NCI-H748 treated with DMSO at 0.1 percent for 48 hours (cell line): ENCODE data around the gene IL15.
"Not testable (repeated sequence)": the region's sequence is repeated elsewhere in the genome, so short reads cannot be mapped to it uniquely, and the experiment has no call there.

Experiments used
- DNase-seq: peaks from one replicate; lab custom pipeline; 2025; lab: John Stamatoyannopoulos, UW

IL15 gene

DNA sequence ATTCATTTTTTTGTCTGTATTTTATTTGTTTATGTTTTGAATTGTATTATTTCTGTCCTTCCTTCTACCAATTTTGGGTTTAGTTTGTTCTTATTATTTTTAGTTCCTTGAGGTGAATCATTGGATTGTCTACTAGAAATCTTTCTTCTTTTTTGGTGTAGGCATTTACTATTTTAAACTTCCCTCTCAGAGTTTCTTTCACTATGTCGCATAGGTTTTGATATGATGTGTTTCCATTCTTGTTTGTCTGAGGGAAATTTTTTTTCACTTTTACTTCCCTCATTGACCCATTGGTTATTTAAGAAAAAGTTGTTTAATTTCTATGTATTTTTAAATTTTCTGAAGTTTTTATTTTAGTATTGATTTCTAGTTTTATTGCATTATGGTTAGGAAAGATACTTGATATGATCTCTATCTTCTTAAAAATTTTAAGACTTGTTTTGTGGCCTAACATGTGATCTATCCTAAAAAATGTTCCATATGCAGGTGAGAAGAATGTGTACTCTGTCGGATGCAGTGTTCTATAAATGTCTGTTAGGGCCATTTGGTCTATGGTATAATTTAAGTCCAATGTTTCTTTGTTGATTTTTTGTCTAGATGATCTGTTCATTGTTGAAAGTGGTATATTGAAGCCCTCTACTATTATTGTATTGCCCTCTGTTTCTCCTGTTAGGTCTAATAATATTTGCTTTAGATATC is 68.8 kb downstream of the IL15 start:
- no peak for DNase-seq

DNA sequence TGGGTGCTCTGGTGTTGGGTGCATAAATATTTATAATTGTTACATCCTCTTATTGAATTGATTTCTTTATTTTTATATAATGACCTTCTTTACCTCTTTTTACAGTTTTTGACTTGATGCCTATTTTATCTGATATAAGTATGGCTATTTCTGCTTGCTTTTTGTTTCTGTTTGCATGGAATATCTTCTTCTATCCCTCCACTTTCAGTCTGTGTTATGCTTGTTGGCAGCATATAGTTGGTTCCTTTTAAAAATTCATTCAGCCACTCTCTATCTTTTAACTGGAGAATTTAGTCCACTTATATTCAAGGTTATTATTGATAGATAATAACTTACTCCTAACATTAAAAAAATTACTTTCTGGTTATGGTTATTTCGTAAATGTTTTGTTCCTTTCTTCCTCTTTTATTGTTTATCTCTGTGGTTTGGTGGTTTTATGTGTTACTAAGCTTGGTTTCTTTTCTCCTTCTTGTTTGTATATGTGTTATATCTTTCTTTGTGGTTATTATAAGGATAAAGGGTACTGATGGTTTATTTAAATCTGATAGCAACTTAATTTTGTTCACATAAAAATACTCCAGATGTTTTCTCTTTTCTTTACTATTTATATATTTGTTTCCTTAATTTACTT is 69.5 kb downstream of the IL15 start:
- no peak for DNase-seq

DNA sequence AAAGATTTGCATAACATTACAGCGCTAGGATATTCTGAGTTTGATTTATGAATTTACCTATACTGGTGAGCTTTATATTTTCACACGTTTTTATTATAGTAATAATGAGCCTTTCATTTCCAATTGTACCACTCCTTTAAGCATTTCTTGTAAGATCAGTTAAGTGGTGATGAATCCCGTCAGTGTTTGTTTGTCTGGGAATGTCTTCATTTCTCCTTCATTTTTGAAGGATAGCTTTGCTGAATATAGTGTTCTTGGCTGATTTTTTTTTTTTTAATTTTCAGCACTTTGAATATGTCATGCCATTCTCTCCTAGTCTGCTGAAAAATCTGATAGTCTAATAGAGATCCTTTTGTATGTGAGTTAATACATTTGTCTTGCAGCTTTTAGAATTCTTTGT is 70.1 kb downstream of the IL15 start:
- no peak for DNase-seq

DNA sequence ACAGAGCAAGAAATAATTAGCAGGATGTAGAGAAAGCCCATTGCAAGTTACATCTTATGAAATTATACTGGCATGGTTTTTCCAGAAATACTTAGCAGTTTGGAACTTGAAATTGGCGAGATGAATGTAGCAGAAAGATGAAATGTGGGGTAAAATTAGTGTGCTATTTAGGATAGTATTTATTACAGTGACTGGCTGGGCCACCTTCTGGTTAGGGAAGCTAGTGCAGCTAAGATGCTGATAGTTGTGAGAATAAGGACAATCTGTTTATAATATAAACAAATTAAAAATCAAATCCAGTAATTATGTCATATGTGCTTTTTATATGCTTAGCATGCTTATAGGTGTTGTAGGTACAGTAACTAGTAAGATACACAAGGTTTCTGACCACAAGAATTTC is 74.8 kb downstream of the IL15 start:
- DNase-seq, result no peak

DNA sequence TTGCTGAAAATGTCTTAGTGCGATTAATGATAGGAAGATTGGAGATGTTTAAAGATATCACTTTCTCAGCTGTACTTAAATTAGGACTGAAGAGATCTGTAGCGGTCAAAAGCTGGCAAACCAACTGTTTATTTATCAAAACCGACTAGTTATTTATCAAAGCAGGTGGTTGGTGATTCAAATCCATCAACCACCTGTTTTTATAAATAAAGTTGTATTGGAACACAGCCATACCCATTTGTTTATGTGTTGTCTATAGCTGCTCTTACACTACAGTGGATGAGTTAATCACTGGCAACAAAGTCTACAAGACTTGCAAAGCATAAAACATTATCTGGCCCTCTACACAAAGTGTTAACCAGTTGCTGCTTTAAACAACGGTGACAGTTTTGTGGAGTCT is 76.8 kb downstream of the IL15 start:
- no peak for DNase-seq

DNA sequence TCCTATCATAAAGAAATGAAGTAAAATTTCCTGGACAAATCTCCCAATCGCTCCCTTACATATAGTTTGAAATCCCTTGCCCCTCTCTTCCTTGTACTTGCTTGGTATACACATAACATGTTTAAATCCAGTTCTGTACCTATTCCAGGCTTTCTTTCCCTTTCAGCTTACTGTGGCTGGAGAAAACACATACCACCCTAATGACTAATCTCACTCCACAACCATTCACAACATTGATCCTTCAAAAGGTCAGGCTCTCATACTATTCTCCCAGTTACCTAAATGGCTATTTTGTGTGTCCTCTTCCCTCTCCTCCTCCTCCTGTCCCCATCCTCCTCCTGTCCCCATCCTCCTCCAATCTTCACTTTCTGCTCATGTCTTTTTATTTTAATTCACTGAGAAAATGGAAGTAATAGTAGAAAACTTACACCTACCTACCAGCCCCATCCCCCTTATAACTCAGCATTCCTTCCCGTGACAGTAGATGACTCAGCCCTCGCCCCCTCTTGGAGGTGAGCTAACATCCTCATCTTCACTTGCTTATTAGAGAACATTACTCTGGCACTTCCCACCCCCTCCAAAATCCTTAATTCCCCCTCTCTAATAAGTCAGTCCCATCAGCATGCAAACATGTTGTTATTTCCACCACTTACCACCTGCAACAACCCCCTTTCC is 77.5 kb downstream of the IL15 start:
- DNase-seq, result no peak

DNA sequence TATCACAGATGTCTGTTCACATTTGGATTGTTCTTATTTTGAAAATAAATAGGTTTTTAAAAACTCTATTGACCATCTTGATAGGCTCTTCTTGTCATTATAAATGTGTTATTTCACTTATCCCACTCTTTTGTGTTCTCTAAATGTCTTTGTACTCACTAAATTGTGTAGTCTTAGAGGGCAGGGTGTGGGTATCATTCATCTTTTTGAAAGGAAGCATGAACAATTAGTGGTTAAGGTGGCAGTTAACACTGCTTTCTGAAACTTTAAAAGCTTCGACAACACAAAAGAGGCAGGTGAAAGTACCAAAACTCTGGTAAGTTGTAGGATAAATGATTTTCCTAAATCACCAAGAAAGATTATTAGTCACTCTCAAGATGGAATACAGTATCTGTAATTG is 83.2 kb downstream of the IL15 start:
- no peak for DNase-seq

DNA sequence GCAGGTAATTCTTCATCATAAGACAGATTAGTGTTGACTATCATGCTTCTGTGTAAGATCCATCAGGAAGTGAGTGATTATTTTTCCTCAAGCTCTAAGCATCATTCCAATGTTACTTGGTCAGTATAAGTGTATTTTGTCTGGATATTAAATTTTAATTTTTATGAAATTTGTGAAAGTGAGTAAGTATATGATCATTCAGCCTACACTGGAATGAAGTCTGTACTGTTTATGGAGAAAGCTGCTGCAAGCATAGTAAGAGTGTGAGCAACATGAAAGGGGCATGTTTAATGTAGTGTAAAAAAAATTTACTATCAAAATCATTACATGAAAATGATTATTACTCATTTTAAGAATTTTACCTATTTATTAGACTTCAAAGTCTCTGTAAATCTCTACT is 84.8 kb downstream of the IL15 start:
- no peak for DNase-seq

DNA sequence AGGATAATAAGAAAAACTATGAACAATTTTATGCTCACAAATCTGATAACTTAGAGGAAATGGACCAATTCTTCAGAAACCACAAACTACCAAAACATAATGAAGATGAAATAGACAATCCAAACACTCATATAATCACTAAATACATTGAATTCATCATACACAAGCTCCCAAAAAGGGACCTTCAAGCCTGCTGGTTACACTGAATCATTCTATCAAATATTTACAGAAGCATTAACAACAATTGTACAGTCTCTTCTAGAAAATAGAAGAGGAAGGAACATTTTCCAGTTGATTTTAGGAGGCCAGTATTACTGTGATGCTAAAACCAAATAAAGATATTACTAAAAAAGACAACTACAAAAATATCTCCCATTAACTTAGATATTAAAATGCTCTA is 88.3 kb downstream of the IL15 start:
- DNase-seq, result peak; percentile 10

DNA sequence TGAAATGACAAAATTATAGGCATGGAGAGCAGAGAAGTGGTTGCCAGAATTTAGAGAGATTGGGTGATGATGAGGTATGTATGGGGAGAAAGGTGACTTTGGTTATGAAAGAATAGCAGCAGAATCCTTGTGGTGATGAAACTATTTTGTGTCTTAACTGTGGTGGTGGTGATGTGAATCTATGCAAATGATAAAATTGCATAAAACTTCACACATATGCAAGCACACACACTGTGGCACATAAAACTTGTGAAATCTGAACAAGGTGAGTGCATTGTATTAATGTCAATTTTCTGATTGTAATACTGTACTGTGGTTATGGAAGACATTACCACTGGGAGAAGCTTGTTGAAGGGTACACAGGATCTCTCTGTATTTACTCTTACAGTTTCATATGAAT is 91.0 kb downstream of the IL15 start:
- DNase-seq, result no peak

DNA sequence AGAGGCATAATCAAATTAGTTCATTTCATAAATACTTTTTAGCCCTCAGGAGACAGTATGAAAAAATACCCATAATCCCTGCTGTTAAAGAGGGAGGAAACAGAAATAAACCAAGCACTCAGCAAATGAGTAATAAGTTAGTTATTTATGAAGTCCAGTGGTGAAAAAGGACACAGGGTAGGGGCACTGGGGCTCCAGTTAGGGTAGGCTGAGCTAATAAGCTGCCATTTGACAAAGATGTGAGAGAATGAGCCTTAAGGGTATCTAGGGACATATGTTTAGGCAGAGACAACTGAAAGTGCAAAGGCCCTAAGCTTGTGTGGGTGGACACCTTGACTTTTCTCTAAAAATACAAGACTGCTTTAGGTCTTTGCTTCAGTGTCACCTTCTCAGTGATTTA is 94.4 kb downstream of the IL15 start:
- DNase-seq, result no peak

DNA sequence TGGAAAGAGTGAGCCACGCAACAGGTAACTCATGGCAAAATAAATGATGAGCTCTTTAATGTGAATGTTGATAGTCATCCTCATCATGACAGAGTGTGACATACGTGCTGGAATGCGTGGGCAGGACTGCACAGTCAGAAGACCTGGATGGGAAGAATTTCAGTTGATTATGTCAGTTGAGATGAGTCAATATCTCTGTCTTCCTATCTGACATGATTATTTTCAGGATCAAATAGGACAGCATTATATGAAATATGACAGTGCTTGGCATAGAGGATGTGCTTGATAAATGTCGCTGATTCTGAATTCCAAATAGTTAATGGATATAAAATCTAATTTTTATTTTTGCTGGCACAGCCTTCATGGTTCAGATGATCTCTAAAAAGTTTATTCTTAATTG is 95.1 kb downstream of the IL15 start:
- DNase-seq, result no peak

DNA sequence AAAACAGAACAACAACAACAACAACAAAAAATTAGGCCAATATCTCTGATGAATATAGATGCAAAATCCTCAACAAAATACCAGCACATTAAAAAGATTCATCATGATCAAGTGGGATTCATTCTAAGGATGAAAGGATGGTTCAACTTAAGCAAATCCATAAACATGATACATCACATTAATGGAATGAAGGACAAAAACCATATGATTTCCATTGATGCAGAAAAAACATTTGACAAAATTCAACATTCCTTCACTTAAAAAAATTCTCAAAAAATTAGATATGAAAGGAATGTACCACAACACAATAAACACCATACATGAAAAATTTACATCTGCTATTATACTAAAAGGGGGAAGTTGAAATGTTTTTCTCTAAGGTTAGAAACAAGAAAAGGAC is 103.3 kb downstream of the IL15 start:
- no peak for DNase-seq

DNA sequence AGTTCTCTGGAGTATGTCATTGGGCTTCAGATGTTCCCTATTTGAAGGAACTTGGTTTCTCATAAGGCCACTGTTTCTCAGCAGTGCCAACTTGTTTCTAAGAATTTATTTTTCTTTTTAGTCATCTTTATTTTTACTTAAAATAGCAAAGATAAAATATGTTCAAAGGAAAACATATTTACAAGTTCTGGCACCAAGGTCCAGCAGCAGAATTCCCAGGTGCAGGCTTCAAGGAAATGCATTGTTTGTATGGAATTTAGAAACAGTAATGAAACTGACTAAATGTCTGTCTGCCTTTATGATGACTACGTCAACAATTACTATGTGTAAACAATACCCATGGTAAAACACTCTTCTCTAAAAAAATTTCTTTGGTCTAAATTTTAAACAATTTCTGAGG is 109.6 kb downstream of the IL15 start:
- no peak for DNase-seq

DNA sequence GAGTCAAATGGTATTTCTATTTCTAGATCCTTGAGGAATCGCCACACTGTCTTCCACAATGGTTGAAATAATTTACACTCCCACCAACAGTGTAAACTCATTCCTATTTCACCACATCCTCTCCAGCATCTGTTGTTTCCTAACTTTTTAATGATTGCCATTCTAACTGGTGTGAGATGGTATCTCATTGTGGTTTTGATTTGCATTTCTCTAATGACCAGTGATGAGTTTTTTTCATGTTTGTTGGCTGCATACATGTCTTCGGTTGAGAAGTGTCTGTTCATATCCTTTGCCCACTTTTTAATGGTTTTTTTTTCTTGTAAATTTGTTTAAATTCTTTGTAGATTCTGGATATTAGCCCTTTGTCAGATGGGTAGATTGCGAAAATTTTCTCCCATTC is 115.4 kb downstream of the IL15 start:
- not testable (repeated sequence) for DNase-seq

DNA sequence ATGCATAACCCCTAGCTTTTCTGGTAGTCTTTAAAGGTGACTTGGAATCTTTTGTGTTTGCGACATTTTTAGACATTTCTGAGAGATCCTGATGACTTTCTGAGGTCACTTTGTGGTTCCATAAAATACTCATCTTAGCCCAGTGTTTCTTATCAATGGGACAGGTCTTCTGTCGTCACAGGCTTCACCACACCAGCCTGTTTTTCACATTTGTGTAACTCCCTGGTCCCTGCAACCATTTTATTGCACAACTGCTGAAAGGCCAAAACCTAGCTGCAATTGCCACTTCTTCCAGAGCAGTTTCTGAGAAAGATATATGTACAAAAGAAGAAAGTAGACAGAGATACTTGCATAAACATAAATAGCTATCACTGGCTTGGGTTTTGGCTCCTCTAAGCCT is 120.9 kb downstream of the IL15 start:
- no peak for DNase-seq

DNA sequence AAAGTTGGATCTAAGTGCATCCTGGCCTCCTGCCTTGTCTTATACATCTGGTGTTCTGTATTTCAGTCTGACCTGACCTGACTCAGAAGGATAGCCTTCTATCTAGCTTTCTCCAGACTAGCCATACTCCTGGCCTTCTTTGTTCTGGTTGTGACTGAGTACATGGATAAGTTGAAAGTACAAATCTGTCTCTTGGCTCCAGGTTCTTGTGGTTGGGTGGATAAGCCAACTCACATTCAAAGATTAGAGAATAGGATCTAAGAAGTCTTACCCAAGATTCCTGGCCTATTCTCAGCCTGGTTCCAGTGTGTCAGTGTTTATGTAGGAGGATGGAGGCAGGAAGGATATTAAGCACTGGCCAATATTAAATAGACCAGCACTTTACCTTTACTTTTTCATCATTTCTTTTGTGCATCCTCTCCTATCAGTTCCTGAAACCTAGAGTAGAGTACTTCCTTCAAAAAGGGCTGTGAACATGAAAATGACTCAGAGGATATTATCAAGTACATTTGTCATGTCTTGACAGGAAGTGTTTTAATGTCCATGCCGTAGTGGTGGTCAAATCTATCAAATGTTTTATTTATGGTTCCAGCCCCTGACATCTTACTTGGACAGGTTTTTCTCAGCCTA is 123.5 kb downstream of the IL15 start:
- no peak for DNase-seq

DNA sequence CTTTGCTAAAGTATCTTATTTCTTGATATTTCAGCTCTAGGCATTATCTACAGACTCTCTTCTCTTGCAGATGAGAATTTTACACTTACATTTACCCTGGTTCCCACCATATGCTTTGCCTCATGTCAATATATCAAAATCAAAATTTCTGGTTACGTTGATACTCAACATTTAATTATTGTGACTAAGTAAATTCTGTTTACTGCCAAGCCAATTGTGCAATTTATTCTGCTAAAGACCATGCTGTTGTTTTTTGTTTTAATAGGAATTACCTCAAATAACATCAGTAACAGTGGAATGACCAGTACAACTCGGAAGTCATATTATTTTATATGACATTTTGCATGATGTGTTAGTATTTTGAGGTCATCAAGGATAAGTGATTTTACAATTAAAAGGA is 125.5 kb downstream of the IL15 start:
- DNase-seq, result no peak

DNA sequence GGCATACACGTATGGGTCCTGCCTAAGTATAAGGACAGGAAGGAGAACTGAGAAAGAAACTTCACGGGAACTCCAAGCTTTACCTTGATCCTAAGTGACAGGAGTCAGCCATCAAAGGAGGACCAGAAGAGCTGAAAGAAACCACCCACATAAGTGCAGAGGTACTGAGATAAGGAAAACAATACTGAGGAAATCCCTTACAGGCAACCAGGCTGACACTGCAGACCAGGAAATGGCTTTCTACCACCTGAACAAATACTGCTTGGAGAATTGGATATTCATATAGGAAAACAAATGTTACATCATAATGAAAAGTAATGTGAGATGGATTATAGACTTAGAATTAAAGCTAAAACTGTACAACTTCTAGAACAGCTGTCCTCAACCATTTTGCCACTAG is 127.0 kb downstream of the IL15 start:
- no peak for DNase-seq

DNA sequence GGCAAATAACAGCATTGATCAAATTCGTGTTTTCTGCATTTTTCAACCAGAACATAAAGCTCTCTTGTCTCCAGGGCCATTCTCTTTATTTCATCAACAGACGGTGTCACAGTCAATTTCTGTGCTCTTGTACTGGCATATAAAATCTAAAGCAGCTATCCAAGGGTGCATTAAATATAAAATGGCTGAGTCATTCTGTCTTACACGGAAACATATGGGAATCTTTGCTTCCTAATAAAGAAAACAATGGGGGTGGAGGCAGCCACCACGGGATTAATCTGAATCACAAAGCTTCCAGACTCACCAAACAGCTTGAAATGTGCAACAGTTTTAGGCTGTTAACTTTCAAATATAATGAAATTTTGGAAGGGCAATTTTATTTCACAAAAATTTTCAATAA is 132.6 kb downstream of the IL15 start:
- DNase-seq, result no peak

DNA sequence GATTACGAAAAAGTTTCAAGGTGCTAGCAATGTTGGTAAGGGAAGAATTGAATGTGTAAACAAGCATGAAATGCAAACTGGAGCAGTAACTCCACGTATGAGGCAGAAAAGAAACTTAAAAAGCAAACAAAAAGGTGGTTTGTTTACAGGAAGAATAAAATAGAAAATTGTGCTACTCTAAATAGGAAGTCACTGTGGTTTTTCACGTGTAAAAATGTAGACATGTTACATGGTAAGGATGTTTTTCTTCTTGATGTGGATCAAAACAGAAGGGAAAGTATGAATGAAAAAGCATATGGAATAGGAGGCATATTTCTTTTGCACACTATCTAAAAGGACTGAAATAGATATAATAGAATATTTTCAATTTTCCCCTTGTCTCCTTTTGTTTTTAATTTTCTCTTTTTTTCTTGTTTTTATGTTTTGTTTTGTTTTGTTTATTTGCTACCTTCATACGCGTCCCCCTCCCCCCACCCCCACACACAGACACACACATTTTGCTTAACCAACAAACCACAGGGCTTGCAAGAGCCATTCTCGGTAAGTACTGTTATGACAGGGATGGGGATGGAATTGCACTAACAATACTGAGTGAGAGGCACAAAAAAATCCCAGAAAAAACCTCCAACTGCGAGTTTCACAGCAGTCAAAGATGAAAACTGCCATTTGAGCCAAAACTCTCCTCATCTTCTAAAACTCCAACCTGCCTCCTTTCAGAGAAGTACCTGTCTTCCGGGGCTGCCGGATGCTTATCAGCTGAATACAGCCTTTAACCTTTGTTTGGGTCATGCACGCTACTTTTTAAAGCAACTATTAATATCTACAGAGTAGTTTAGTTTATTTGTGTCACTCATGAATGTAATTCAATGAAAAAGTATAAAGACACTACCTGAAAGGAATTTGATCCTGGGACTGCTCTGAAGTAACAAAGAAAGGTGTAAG is 135.8 kb downstream of the IL15 start:
- no peak for DNase-seq

DNA sequence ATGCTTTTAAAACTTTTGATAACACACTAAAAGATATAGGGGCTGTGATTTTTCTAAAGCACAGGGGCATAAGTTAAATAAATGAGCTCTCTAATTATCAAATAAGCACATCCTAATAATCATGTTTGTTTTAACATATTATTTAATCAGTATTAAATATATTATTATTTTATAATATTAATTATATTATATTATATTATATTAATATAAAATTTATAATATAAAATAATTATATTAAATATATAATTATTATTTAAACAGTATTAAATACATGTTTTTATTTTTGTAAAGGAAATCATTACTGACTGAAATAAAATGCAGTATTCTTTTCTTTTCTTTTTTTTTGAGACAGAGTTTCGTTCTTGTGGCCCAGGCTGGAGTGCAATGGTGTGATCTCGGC is 136.5 kb downstream of the IL15 start:
- DNase-seq, result no peak
